ENCODE measurements around the gene TXLNG. TPM values are rescaled to one million over a fixed set of nuclear protein-coding genes. Genes with fewer than 3 reads are reported as not detected.

The TXLNG gene
- polyA plus RNA-seq, 1 of the 3 experiments (the other 2 are of a cell fraction) = 12.1 TPM

GRCh38 chrX:16845686-16846085 lies 59.4 kb downstream of the TXLNG start:
- DNase-seq = no peak

More at GRCh38 chrX:16845686-16846085, 59.4 kb downstream of the TXLNG start:
- Histone ChIP-seq H3K79me2 (ENCODE audit: insufficient read depth) (no peaks in the 10 kb centered on the region), H3K4me2 (no peak overlapping the region), H3K9me2 (no peaks in the 10 kb centered on the region), H3K4me3 (ENCODE audit: low read depth in 2 of 2, low read length in 1 of 2) (no peak overlapping the region), H3K4me1 (ENCODE audit: control insufficient read depth in 1 of 2, insufficient read depth in 2 of 2, low read depth in 1 of 2, low read length in 1 of 2) (peaks cover 0 to 7% of the 10 kb centered on the region in 2 experiments; a peak in 1 of 4 replicates), H3F3A (replicated peaks; ENCODE audit: insufficient read depth) (peaks cover 21% of the 10 kb centered on the region), H3K36me3 (replicated peaks in 1 of 2; ENCODE audit: control insufficient read depth in 1 of 2, insufficient read depth in 2 of 2, low read length in 1 of 2) (peaks cover 68% of the 10 kb centered on the region in 2 experiments), H3K9me3 (no peaks in the 10 kb centered on the region), H4K20me1 (ENCODE audit: insufficient read depth) (peaks cover 13% of the 10 kb centered on the region; the same call in 1 of the 2 replicates), H3K27ac (ENCODE audit: low read depth in 2 of 2, low read length in 1 of 2) (no peak overlapping the region), H3K9ac (no peak overlapping the region), H3K27me3 (ENCODE audit: insufficient read depth) (no peaks in the 10 kb centered on the region), H2AFZ (ENCODE audit: low read depth) (no peak overlapping the region)
- 66% methylated on average over 2 of the region's 2 CpGs for WGBS (ENCODE audit: low lambda C conversion rate)
- CTCF ChIA-PET = interaction anchor here (0.7 to 1.0 kb wide), 2 partner anchors 20 to 36 kb away, joined by 3 to 4 read pairs; no protein-coding TSS in a partner anchor
- POLR2A ChIA-PET = no interaction called here
- no peak for TF ChIP-seq EZH2phosphoT487 (IDR thresholded peaks at IDR 0.05; ENCODE audit: borderline replicate concordance, low read depth)
- no peak for TF ChIP-seq NRF1 (IDR thresholded peaks at IDR 0.05; ENCODE audit: low read depth, low read length)
- TF ChIP-seq EP300 (IDR thresholded peaks at IDR 0.05; ENCODE audit: borderline replicate concordance in 1 of 2, low read depth in 1 of 2, low read length in 1 of 2) = no peak
- TF ChIP-seq USF2 (IDR thresholded peaks at IDR 0.05; ENCODE audit: borderline replicate concordance, low read depth, low read length) = no peak
- TF ChIP-seq MAX (IDR thresholded peaks at IDR 0.05; ENCODE audit: low read depth) = no peak
- no peak for TF ChIP-seq ZBTB33 (IDR thresholded peaks at IDR 0.05; ENCODE audit: borderline replicate concordance, low read depth)
- TF ChIP-seq FOXM1 (IDR thresholded peaks at IDR 0.05; ENCODE audit: low read depth) = no peak
- TF ChIP-seq JUND (IDR thresholded peaks at IDR 0.05) = no peak
- TF ChIP-seq YY1 (IDR thresholded peaks at IDR 0.05; ENCODE audit: low read depth) = no peak
- TF ChIP-seq MXI1 (IDR thresholded peaks at IDR 0.05; ENCODE audit: low read depth, low read length) = no peak
- TF ChIP-seq MEF2A (IDR thresholded peaks at IDR 0.05; ENCODE audit: borderline replicate concordance, low read depth) = no peak
- TF ChIP-seq CTCF (IDR thresholded peaks at IDR 0.05) = no peak
- no peak for TF ChIP-seq FOXJ3 (CRISPR knock-in tag; IDR thresholded peaks at IDR 0.05)
- TF ChIP-seq NFIC (IDR thresholded peaks at IDR 0.05; ENCODE audit: borderline replicate concordance) = no peak
- TF ChIP-seq GABPA (IDR thresholded peaks at IDR 0.05; ENCODE audit: low read depth) = no peak
- TF ChIP-seq RAD21 (IDR thresholded peaks at IDR 0.05; ENCODE audit: low read length) = no peak
- TF ChIP-seq RXRA (IDR thresholded peaks at IDR 0.05; ENCODE audit: borderline replicate concordance, low read depth) = no peak
- TF ChIP-seq REST (IDR thresholded peaks at IDR 0.05; ENCODE audit: low read depth, low read length) = no peak
- no peak for TF ChIP-seq IRF3 (IDR thresholded peaks at IDR 0.05; ENCODE audit: low read depth, low read length)
- no peak for TF ChIP-seq PBX3 (IDR thresholded peaks at IDR 0.05)
